ENCODE data around the gene SLC26A1. TPM values are rescaled to one million over a fixed set of nuclear protein-coding genes. Genes with fewer than 3 reads are reported as not detected.

Gene SLC26A1
- total RNA-seq, 2 donors from 2014 or later: 0.27 to 0.34 TPM

DNA sequence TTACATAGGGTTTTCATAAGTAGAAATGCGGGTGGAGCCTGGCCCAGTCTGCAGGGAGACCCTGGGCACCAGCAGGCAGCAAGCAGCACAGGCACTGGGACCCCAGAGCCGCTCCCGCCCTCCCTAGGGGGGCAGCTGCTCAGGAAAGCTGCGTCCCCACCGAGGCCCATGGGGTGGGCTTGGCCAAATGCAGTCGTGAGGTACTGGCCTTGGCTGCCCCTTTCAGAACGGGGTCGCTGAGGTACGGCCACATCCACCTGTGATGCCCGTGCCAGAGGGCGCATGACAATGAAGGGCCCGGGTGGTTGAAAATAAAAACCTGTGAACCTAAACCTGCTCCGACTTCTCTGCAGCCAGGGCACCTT lies 44.3 kb downstream of the SLC26A1 start:
- WGBS: 92% methylated on average over 11 of the region's 13 CpGs
- intact Hi-C loops (cut with DNase I): no loop called here

DNA sequence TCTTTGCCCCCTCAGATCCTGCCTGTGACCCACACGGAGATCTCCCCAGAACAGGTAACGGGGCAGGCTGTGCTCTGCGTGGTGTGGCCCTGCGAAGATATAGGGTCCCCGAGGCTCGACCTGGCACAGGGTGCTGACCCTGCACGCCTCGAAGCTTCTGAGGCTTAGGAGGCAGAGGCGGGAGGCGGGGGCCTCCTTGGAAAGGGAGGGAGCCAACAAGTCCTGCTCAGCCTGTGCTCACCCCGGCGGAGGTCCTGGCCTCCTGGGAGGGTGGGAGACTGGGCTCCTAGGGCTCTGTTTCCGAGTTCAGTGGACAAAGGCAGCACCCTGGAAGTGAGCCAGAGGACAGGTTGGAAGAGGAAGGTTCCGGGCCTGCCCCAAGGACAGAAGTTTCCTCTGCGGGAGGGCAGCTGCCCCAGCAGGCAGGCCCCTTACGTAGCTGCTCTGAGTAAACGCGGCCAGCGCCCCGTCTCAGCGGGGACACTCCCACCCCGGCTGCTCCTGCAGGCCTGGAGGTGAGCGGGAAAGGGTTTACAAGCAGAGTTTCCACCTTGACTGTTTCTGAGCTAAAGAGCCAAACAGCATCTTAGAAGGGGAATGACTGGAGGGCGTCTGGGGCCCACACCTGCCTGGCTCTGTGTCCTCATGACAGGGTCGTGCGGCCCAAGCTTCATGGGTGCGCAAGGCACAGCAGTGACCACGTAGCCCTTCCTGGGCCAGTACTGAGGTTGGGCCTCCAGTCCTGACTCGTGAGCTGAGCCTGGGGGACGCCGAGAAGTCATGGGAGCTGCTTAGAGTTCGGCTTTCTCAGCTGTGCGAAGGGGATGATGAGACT lies 44.9 kb downstream of the SLC26A1 start:
- no peaks in the 10 kb centered on the region for H3K9me3 ChIP-seq
- H3K27ac ChIP-seq: no peak overlapping the region
- no peaks in the 10 kb centered on the region for H3K36me3 ChIP-seq
- H3K4me1 ChIP-seq (replicated peaks): no peaks in the 10 kb centered on the region
- 76% methylated on average over 33 of the region's 33 CpGs for WGBS
- TF ChIP-seq, protein P1, sequence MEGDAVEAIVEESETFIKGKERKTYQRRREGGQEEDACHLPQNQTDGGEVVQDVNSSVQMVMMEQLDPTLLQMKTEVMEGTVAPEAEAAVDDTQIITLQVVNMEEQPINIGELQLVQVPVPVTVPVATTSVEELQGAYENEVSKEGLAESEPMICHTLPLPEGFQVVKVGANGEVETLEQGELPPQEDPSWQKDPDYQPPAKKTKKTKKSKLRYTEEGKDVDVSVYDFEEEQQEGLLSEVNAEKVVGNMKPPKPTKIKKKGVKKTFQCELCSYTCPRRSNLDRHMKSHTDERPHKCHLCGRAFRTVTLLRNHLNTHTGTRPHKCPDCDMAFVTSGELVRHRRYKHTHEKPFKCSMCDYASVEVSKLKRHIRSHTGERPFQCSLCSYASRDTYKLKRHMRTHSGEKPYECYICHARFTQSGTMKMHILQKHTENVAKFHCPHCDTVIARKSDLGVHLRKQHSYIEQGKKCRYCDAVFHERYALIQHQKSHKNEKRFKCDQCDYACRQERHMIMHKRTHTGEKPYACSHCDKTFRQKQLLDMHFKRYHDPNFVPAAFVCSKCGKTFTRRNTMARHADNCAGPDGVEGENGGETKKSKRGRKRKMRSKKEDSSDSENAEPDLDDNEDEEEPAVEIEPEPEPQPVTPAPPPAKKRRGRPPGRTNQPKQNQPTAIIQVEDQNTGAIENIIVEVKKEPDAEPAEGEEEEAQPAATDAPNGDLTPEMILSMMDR (IDR thresholded peaks at IDR 0.05): no peak
- no peak for TF ChIP-seq POLR2AphosphoS5 (IDR thresholded peaks at IDR 0.05)
- no peak for TF ChIP-seq POLR2A (IDR thresholded peaks at IDR 0.05)
- intact Hi-C loops (cut with DNase I): no loop called here
- H3K27me3 ChIP-seq (replicated peaks; ENCODE audit: insufficient read depth): no peaks in the 10 kb centered on the region
- no peak for DNase-seq (ENCODE audit: low spot score)
- no peak overlapping the region for H3K4me3 ChIP-seq

More for the DNA sequence above, 44.3 kb downstream of the SLC26A1 start:
- TF ChIP-seq POLR2A (IDR thresholded peaks at IDR 0.05) (no peak), POLR2AphosphoS5 (IDR thresholded peaks at IDR 0.05) (no peak)
- TF ChIP-seq, protein P1 (IDR thresholded peaks at IDR 0.05): no peak
- no peaks in the 10 kb centered on the region for H3K4me1 ChIP-seq (replicated peaks)
- H3K4me3 ChIP-seq: no peak overlapping the region
- no peaks in the 10 kb centered on the region for H3K27me3 ChIP-seq (replicated peaks; ENCODE audit: insufficient read depth)
- no peaks in the 10 kb centered on the region for H3K9me3 ChIP-seq
- no peak for DNase-seq (ENCODE audit: low spot score)
- H3K27ac ChIP-seq: no peak overlapping the region
- H3K36me3 ChIP-seq: no peaks in the 10 kb centered on the region

DNA sequence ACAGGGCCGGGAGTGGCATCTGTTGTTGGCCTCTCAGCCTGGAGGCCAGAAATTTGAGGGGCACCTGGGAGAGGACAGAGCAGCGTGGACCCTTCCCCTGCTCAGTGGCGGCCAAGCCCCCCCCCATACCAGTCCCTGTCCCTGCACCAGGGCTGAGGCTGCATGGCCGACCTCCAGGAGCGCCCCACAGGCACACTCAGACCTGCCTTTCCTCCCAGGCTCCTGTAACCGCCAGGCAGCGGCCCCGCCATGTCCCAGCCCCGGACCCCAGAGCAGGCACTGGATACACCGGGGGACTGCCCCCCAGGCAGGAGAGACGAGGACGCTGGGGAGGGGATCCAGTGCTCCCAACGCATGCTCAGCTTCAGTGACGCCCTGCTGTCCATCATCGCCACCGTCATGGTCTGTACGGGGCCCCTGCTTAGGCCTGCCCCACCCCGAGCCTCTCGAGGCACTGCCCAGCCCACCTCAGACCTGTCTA lies 45.7 kb downstream of the SLC26A1 start:
- intact Hi-C loops (cut with DNase I): no loop called here
- no peak overlapping the region for H3K27ac ChIP-seq
- no peak for DNase-seq (ENCODE audit: low spot score)
- TF ChIP-seq, protein P1 (IDR thresholded peaks at IDR 0.05): no peak
- no peak for TF ChIP-seq POLR2AphosphoS5 (IDR thresholded peaks at IDR 0.05)
- no peak for TF ChIP-seq POLR2A (IDR thresholded peaks at IDR 0.05)
- no peak overlapping the region for H3K4me3 ChIP-seq
- no peaks in the 10 kb centered on the region for H3K4me1 ChIP-seq (replicated peaks)
- WGBS: 92% methylated on average over 19 of the region's 19 CpGs
- H3K9me3 ChIP-seq: no peaks in the 10 kb centered on the region
- no peaks in the 10 kb centered on the region for H3K36me3 ChIP-seq
- no peaks in the 10 kb centered on the region for H3K27me3 ChIP-seq (replicated peaks; ENCODE audit: insufficient read depth)

DNA sequence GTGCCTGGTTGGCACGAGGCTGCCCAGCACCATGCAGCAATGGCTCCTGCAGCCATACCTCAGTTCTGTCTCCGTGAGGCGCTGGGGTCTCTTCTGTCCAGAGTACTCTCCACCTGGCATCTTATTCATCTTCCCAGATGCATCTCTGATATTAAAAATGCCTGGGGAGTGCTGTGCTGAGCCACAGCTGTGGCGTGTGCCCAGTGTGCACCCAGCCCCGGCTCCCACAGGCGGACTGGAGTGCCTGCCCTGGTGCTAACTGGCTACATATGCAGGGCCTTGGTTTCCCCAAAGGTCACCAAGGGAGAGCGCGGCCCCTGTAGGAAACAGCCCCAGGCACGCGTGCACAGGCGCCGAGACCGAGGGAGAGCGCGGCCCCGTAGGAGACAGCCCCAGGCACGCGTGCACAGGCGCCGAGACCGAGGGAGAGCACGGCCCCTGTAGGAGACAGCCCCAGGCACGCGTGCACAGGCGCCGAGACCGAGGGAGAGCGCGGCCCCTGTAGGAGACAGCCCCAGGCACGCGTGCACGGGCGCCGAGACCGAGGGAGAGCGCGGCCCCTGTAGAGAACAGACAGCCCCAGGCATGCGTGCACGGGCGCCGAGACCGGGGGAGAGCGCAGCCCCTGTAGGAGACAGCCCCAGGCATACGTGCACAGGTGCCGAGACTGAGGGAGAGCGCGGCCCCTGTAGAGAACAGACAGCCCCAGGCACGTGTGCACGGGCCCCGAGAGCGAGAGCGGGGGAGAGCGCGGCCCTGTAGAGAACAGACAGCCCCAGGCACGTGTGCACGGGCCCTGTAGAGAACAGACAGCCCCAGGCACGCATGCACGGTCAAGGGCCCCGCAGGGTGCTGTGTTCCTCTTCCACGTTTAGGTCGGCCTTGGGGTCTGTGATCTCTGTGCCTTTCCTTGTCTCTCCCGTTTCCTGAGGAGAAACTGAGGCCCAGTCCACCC lies 46.4 kb downstream of the SLC26A1 start:
- Histone ChIP-seq H3K4me3 (no peak overlapping the region), H3K4me1 (replicated peaks) (no peaks in the 10 kb centered on the region), H3K9me3 (no peaks in the 10 kb centered on the region), H3K36me3 (no peaks in the 10 kb centered on the region), H3K27me3 (replicated peaks; ENCODE audit: insufficient read depth) (no peaks in the 10 kb centered on the region), H3K27ac (no peak overlapping the region)
- DNase-seq (ENCODE audit: low spot score): no peak
- WGBS: 45% methylated on average over 62 of the region's 62 CpGs
- no peak for TF ChIP-seq POLR2AphosphoS5 (IDR thresholded peaks at IDR 0.05)
- TF ChIP-seq POLR2A (IDR thresholded peaks at IDR 0.05): no peak
- TF ChIP-seq, protein P1 (IDR thresholded peaks at IDR 0.05): no peak
- intact Hi-C loops (cut with DNase I): no loop called here
